COLO668 (cell line): ENCODE results near the gene PLEKHA8.

ENCODE experiments used
- DNase-seq: peaks from one replicate; lab custom pipeline; 2025; ENCODE audit not compliant: unreplicated experiment; lab: John Stamatoyannopoulos, UW

The PLEKHA8 gene

DNA sequence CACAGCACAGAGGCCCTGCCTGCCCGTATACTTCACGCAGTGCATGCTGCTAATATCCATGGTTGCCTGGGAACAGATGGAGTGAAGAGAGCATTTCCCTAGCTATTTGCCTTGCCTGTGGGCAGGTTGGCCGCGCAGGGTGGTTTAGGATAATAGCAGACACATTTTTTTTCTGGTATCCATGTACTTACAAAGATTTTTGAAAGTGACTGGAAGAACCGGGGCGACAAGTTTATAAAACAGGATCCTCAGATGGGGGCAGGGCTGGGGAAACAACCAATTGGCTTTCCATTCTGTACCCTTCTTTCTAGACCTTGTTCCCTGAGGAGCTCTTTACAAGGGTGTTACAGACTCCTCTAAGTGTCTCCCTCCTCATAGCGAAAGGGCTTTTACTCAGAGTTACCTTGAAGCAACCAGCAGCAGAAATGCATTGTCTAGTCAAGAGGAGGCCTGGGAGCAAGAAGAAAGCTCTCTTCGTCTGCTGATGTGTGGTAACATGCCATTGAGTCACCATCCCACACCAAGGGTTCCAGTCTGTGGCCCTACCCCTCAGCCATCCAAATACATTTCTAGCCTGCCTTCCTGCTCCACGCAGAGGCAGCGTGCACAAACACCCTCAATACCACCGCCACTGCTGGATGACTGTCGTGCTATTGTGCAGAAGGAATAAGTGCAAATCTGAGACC is 138.1 kb downstream of the PLEKHA8 start:
- DNase-seq, result no peak

GRCh38 chr7:30166841-30167235 is 138.6 kb downstream of the PLEKHA8 start:
- DNase-seq, result no peak

DNA sequence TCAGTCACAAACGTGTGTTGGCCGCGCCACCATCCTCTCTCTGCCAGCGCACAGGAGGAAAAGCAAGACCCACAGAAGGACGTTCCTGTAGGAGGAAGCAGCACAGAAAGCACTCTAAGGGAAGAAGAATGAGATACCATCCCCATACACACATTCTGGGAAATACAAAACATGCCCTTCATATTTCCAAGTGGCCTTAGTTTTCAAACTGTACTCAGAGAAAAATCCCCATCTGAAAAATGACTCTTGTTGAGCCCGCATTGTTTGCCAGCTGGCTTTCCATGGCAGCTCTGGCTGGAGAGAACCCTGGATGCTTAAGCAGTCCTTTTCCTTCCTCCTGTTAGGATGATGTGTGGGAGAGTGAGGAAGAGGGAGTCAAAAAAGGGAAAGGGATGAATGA is 139.7 kb downstream of the PLEKHA8 start:
- DNase-seq, result no peak

GRCh38 chr7:30168835-30169573 is 140.8 kb downstream of the PLEKHA8 start:
- DNase-seq, result no peak

GRCh38 chr7:30169579-30169978 is 141.4 kb downstream of the PLEKHA8 start:
- no peak for DNase-seq

DNA sequence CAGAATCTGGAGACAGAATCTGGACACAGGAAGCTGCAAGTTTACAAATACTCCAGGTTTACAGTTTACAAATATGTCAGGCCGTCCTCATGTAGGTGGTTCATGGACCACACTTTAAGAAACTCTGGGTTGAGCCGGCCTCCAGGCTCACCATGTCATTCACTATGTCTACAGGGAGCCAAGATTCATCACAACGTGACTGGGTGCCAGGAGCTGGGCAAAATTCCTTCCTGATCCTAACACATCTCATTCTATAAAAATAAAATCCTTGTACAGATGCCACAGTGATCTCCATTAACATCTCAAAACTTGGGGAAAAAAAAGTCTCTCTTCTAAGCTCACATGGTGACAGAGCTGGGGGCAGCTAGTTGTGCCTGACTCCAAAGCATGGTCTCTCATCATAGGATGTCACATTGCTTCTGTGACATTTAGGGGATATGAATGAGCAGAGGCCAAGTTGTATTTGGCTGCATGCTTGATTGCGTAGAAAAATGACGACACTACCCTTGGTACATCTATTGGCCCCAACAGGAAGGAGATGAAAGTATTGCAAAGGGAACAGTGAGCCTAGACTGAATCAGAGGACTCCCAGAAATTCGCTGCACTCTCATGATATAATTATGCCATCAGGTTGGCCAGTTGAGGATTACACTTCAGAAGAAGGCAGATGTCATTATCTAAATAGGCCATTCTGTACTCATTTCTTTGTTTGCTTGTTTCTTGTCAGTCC is 142.4 kb downstream of the PLEKHA8 start:
- DNase-seq, result no peak

GRCh38 chr7:30171766-30172447 is 143.7 kb downstream of the PLEKHA8 start:
- no peak for DNase-seq

DNA sequence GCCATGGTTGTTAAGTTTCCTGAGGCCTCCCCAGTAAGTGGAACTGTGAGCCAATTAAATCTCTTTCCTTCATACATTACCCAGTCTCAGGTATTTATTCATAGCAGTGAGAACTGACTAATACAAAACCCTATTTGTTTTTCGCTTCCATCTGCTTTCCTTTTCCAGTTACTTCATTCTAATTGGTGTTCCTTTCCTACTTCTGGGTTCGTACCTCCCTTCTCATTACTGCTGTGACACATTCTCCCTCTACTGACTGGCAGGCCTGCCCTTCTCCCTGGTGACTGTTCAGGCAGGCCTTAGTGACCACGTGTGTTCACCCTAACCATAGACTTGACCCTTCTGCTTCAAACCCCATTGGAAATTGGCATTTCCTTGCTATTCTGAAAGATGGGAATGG is 144.2 kb downstream of the PLEKHA8 start:
- DNase-seq, result peak; percentile 45

- peak; percentile 98 for DNase-seq
Observed at GRCh38 chr7:30173058-30173897, 145.1 kb downstream of the PLEKHA8 start.

- no peak for DNase-seq
Observed at GRCh38 chr7:30175180-30175579, 147.0 kb downstream of the PLEKHA8 start.

- DNase-seq, result no peak
Observed at GRCh38 chr7:30175636-30176147, 147.5 kb downstream of the PLEKHA8 start.

GRCh38 chr7:30176463-30177109 is 148.4 kb downstream of the PLEKHA8 start:
- DNase-seq, result no peak

DNA sequence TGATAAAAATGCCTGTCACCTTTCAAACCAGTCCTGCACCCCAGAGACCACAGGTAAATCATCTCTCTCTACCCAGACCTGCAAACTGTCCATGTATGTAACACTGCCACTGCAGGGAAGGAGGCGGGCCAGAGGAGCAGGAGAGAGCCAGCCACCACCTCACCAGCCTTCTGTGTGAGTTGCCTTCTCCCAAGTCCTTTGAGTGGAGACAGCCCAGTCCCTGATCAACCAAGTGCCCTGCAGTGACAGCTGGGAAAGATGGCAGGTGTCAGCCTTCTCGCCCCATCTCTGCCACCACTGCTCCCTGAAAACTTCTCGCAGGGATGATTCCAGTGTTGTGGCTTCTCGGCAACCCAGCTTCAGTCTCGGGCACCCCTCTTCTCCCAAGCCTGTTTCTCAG is 149.0 kb downstream of the PLEKHA8 start:
- DNase-seq, result no peak

DNA sequence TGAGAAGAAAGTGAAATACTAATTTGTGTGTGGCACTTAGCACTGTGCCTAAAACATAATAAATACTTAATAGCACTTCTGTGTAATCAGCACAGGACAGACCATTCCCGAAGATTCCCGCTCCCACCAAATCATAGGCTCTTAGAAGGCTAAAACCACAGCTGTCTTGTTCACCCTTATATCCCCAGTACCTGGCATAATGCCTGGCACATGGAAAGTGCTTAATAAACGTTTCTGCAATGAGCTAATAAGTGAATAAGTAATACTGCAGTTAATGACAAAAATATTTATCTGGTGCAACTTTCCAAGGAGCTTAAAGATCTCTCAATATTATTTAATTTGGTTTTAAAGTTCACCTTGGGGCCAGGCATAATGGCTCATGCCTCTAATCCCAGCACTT is 149.8 kb downstream of the PLEKHA8 start:
- no peak for DNase-seq

- DNase-seq, result no peak
Observed at GRCh38 chr7:30178748-30179436, 150.7 kb downstream of the PLEKHA8 start.
